ENCODE measurements around the gene CCT2. TPM values are rescaled to one million over a fixed set of nuclear protein-coding genes. Genes with fewer than 3 reads are reported as not detected.

The CCT2 gene
- 115 and 257 TPM in 2 replicates for total RNA-seq

GRCh38 chr12:69585189-69586062, at the start of gene CCT2:
TSS of gene CCT2 (plus strand) at chr12:69585459. CDS start at chr12:69585522, 63 bp downstream.

GRCh38 chr12:69610729-69611128, 25.5 kb downstream of the CCT2 start, which contains the start of gene LRRC10:
TSS of gene LRRC10 (minus strand) at chr12:69610907. CDS start at chr12:69610838, 69 bp downstream.

Other genes starting within 250 kb of the CCT2 start
- gene LYZ, start 237.1 kb upstream of the CCT2 start, total RNA-seq, result 0.56 TPM in 1 of 2 replicates, not detected in the other
- gene YEATS4, start 225.7 kb upstream of the CCT2 start, total RNA-seq, result 11.2 and 15.4 TPM in 2 replicates
- 22.9 and 48.5 TPM in 2 replicates for gene FRS2, start 115.1 kb upstream of the CCT2 start, total RNA-seq
- gene LRRC10, start 25.4 kb downstream of the CCT2 start, total RNA-seq, result not detected in 2 replicates
- gene BEST3, start 113.8 kb downstream of the CCT2 start, total RNA-seq, result 1.0 TPM in 1 of 2 replicates, not detected in the other
- 1.1 and 3.0 TPM in 2 replicates for gene RAB3IP, start 153.4 kb downstream of the CCT2 start, total RNA-seq
- gene MYRFL, start 239.8 kb downstream of the CCT2 start, total RNA-seq, result under 0.01 TPM in 1 of 2 replicates, not detected in the other